ENCODE data around the gene CCDC180.
"Not testable (repeated sequence)": the region's sequence is repeated elsewhere in the genome, so short reads cannot be mapped to it uniquely, and the experiment has no call there.

Gene CCDC180

GRCh38 chr9:97307500-97308163, at the start of gene CCDC180:
CCDC180 (plus strand) TSS chr9:97307659; CDS start chr9:97308064, 405 bp downstream.
- no peak for DNase-seq

GRCh38 chr9:97259834-97260514, 47.5 kb upstream of the CCDC180 start:
- DNase-seq = not testable (repeated sequence)

DNA sequence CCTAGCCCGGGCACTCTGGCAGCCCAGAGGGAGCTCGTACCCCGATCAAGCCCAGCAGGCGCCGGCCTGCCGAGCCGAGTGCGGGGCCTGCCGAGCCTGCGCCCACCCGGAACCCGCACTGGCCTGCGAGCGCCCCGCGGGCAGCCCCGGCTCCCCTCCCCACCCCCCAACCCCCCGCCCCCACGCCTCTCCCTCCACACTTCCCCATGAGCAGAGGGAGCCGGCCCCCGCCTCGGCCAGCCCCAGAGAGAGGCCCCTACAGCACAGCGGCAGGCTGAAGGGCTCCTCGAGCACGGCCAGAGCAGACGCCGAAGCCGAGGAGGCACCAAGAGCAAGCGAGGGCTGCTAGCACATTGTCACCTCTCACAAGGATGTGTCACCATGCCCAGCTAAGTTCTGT, 36.2 kb upstream of the CCDC180 start:
- no peak for DNase-seq

- DNase-seq = no peak
These were observed 35.4 kb upstream of the CCDC180 start for GRCh38 chr9:97272072-97272471.

GRCh38 chr9:97276310-97276852, 31.1 kb upstream of the CCDC180 start:
- DNase-seq = no peak

- no peak for DNase-seq
These were observed 29.5 kb upstream of the CCDC180 start for GRCh38 chr9:97277953-97278352.

GRCh38 chr9:97280755-97281330, 26.6 kb upstream of the CCDC180 start:
- no peak for DNase-seq

- DNase-seq = no peak
These were observed 23.7 kb upstream of the CCDC180 start for GRCh38 chr9:97283768-97284167.

DNA sequence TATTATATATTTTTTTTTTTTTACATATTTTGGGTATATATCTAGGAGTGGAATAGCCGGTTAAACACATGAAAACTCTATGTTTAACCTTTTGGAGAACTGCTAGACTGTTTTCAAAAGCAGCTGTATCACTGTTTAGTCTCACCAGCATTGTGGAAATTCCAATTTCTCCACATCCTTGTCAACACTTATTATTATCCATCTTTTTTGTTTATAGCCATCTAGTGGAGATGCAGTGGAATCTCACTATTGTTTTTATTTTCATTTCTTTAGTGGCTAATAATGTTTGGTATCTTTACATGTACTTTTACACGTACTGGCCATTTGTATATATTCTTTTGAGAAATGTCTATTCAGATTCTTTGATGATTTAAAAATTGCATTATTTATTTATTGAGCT, 22.7 kb upstream of the CCDC180 start:
- DNase-seq = no peak

DNA sequence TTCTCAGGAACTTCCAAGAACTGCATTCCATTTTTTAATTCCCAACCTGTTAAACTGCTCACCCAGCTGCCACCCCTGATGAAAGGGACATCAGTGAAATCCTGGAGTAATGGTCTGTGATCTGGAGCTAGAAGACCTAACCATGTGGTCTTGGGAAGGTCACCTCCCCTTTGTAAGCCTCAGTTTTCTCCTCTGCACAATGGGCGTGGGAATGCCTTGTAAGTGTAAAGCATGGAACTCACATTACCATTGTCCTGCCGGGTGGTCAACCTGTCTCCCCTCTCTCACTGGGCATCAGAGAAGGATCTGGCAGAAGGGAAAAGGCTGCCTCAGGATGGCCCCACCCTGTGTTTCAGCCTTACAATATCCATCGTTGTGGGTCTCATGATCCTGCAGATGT, 15.3 kb upstream of the CCDC180 start:
- DNase-seq = no peak

- DNase-seq = no peak
These were observed 14.2 kb upstream of the CCDC180 start for GRCh38 chr9:97293207-97293721.

- DNase-seq = no peak
These were observed 13.6 kb upstream of the CCDC180 start for GRCh38 chr9:97293818-97294217.

GRCh38 chr9:97297889-97298288, 9.6 kb upstream of the CCDC180 start:
- no peak for DNase-seq

GRCh38 chr9:97299809-97300414, 7.5 kb upstream of the CCDC180 start:
- no peak for DNase-seq

- DNase-seq = no peak
These were observed 6.9 kb upstream of the CCDC180 start for GRCh38 chr9:97300586-97300985.

DNA sequence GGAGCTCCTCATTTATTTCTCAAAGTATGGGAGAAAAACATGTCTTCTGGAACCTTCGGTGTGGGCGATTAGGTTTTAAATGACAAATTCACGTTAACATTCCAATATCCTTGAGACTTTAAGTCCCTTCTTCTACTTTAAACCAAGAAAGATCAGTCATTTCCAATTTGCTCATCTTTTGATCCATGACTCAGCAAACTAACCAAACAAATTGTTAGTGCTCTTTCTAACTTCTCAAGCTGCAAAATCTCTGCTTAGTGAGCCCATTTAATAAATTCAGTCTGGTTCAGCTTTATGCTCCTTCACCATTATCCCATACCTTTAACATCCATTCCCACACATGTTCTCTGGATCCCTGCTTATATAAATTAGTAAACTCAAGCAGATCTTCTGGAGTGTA, 5.5 kb upstream of the CCDC180 start:
- DNase-seq = no peak

- DNase-seq = no peak
These were observed 2.9 kb upstream of the CCDC180 start for GRCh38 chr9:97304586-97304985.

- no peak for DNase-seq
These were observed 1.8 kb upstream of the CCDC180 start for GRCh38 chr9:97305501-97306298.

DNA sequence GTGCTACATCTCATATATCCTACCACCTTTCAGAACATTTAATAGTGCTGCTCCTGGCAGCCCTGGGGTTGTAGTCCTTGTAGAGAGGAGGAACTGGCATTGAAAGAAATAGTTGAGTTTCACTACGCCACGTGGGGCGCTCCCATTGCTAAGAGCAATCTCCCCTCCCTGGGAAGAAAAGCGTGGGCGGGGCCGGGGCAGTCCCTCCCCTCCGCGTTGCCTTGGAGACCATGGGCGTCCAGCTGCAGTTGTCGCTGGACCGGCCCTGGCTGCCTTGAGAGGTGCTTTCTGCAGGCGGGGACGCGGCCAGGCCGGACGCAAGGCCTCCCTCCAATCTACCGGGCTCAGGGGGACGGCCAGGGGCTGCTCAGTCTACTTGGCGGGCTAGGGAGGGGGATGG, 368 bp upstream of the CCDC180 start:
- no peak for DNase-seq

- DNase-seq = no peak
These were observed 1.8 kb downstream of the CCDC180 start for GRCh38 chr9:97309260-97309659.

- DNase-seq = no peak
These were observed 2.6 kb downstream of the CCDC180 start for GRCh38 chr9:97310023-97310422.

GRCh38 chr9:97310896-97311295, 3.4 kb downstream of the CCDC180 start:
- no peak for DNase-seq
